DMS53 (cell line): ENCODE data around the gene KDSR.

ENCODE experiments used
- DNase-seq: peaks from one replicate; lab custom pipeline; 2025; lab: John Stamatoyannopoulos, UW

Gene KDSR

GRCh38 chr18:63306819-63307550 is 60.0 kb downstream of the KDSR start:
- no peak for DNase-seq

- no peak for DNase-seq
Observed at GRCh38 chr18:63306249-63306648, 60.8 kb downstream of the KDSR start.

GRCh38 chr18:63303547-63303946 is 63.5 kb downstream of the KDSR start:
- DNase-seq: no peak

GRCh38 chr18:63302636-63303405 is 64.2 kb downstream of the KDSR start:
- no peak for DNase-seq

- no peak for DNase-seq
Observed at GRCh38 chr18:63302220-63302619, 64.8 kb downstream of the KDSR start.

- DNase-seq: no peak
Observed at GRCh38 chr18:63301434-63301833, 65.6 kb downstream of the KDSR start.

GRCh38 chr18:63299837-63300745 is 66.9 kb downstream of the KDSR start:
- no peak for DNase-seq

- DNase-seq: no peak
Observed at GRCh38 chr18:63298400-63299365, 68.3 kb downstream of the KDSR start.

GRCh38 chr18:63297687-63298399 is 69.2 kb downstream of the KDSR start:
- no peak for DNase-seq

- no peak for DNase-seq
Observed at GRCh38 chr18:63293935-63294334, 73.1 kb downstream of the KDSR start.

GRCh38 chr18:63292831-63293683 is 73.9 kb downstream of the KDSR start:
- no peak for DNase-seq

GRCh38 chr18:63291278-63291677 is 75.7 kb downstream of the KDSR start:
- no peak for DNase-seq

- no peak for DNase-seq
Observed at GRCh38 chr18:63290821-63291200, 76.2 kb downstream of the KDSR start.

GRCh38 chr18:63290166-63290820 is 76.7 kb downstream of the KDSR start:
- DNase-seq: no peak

- no peak for DNase-seq
Observed at GRCh38 chr18:63288311-63288710, 78.7 kb downstream of the KDSR start.

- DNase-seq: no peak
Observed at GRCh38 chr18:63287691-63288220, 79.2 kb downstream of the KDSR start.

GRCh38 chr18:63286926-63287325 is 80.1 kb downstream of the KDSR start:
- DNase-seq: no peak

- DNase-seq: no peak
Observed at GRCh38 chr18:63284827-63285733, 81.9 kb downstream of the KDSR start.
